DMS153 treated with DMSO at 0.1 percent for 48 hours (cell line): Measurements from ENCODE around the gene ALKBH4.
"Not testable (repeated sequence)": the region's sequence is repeated elsewhere in the genome, so short reads cannot be mapped to it uniquely, and the experiment has no call there.

Experiments used
- DNase-seq: peaks from one replicate; lab custom pipeline; 2025; ENCODE audit not compliant: unreplicated experiment; lab: John Stamatoyannopoulos, UW

Gene ALKBH4

GRCh38 chr7:102429141-102429899 lies 35.3 kb downstream of the ALKBH4 start:
- DNase-seq, result no peak

DNA sequence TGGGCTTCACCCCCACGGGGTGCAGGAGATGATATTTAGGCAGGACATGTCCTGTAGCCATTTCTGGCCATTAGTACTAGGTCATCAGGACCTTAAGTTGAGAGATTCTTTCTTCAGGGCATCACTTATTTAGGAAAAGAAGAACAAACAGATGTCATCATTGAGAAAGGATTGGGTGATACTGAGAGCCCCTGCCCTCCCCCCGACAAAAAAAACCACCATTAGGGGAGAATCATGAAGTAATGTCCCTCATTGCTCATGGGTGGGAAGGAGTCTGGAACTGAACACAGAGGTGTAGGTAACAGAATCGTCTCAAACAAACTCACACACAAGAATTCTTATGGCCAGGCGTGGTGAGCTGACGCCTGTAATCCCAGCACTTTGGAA lies 37.7 kb downstream of the ALKBH4 start:
- DNase-seq, result no peak

DNA sequence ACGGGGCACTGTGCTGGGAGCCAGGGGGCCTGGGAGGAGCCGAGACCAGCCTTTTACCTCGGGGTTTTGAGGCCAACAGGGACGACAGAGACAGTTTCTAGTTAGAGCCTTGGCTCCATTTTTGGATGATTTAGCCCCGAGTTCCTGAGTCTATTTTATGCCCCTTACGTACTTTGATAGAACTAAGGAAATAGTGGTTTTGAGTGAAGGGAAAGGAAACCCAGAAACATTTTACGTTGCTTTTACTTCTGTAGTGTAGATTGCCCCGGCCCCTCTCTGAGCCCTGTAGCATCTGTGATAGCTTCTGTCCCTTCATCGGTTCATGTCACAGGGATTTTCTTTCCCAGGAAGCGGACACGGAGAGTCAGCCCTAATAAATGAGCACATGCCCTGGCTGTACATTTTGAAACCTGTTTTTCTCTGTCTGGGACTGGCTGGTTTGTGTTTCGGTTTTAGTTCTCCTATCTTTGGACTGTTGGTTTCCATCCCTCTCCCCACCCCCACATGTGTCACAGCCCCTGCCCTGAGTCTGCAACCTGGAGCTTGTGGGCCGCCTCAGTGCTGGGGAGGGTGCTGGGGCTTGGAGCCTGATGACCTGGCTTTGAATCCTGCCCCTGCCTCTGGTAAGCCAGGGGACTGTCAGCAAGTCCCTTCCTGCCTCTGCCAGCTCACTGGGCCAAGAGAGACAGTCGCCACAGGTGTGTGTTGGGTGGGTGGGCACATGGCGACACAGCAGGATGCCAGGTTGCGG lies 38.2 kb downstream of the ALKBH4 start:
- DNase-seq, result no peak

DNA sequence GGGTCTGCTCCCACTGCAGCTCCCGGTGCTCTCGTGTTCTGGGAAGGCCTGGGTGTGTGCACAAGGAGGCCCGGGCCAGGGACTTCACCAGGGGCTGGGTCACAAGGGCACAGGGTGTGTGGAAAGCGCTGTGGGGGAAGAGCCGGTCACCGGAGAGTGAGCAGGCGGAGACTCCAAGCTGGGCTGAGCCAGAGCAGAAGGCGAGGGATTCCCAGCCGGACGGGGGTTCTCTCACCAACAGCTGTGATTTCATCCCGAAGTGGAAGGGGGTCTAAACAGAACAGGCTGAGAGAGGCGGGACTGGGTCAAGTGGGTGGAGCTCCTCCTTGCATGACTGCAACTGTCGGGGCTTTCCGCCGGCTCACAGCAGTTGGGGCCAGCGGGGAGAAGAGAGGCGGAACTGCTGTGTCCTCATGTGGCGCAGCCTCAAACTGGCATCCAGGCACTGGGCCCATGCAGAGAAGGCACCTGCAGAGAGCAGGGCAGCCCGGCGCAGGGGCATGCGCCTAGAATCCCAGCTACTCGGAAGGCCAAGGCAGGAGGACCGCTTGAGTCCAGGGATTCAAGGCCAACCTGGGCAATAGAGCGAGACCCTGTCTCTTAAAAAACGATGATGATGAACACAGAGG lies 38.9 kb downstream of the ALKBH4 start:
- DNase-seq, result no peak

DNA sequence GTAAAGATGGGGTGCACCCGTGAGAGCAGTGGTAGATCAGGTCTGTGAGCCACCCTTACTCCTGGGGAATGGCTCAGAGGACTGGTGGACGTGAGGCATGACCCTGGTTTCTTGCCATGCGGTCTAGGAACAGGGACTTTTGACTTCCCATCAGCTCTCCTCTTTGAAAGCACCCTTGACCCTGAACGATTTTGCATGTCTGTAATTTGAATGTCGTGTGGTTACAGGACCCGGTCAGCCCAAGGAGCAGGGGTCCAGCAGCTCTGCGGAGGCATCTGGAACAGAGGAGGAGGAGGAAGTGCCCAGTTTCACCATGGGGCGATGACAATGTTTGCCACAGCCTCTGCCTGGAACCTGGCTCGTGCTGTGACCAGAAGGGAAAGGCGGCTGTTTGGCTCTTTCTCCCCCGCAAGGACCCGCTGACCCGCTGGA lies 39.9 kb downstream of the ALKBH4 start:
- no peak for DNase-seq

- no peak for DNase-seq
Observed at GRCh38 chr7:102424129-102424551, 40.5 kb downstream of the ALKBH4 start.

GRCh38 chr7:102421706-102422240 lies 42.9 kb downstream of the ALKBH4 start:
- no peak for DNase-seq

- DNase-seq, result no peak
Observed at GRCh38 chr7:102418592-102418991, 46.1 kb downstream of the ALKBH4 start.

GRCh38 chr7:102417105-102417504 lies 47.6 kb downstream of the ALKBH4 start:
- DNase-seq, result no peak

GRCh38 chr7:102416406-102416805 lies 48.3 kb downstream of the ALKBH4 start:
- no peak for DNase-seq

GRCh38 chr7:102415685-102416225 lies 48.9 kb downstream of the ALKBH4 start:
- no peak for DNase-seq

GRCh38 chr7:102413611-102414010 lies 51.1 kb downstream of the ALKBH4 start:
- DNase-seq, result no peak

- DNase-seq, result no peak
Observed at GRCh38 chr7:102413091-102413490, 51.6 kb downstream of the ALKBH4 start.

- DNase-seq, result no peak
Observed at GRCh38 chr7:102412548-102412947, 52.1 kb downstream of the ALKBH4 start.

DNA sequence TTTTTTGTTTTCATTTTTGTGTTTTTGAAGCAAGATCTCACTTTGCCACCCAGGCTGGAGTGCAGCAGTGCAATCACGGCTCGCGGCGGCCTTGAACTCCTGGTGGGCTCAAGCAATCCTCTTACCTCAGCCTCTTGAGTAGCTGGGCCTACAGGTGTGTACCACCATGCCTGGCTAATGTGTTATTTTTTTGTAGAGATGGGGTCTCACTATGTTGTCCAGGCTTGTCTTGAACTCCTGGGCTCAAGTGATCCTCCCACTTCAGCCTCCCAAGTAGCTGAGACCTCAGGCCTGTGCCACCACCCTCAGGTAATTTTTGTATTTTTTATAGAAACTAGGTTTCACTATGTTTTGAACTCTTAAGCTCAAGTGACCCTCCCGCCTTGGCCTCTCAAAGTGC lies 53.7 kb downstream of the ALKBH4 start:
- DNase-seq, result no peak

- no peak for DNase-seq
Observed at GRCh38 chr7:102410123-102410522, 54.5 kb downstream of the ALKBH4 start.

GRCh38 chr7:102409340-102409739 lies 55.3 kb downstream of the ALKBH4 start:
- no peak for DNase-seq

DNA sequence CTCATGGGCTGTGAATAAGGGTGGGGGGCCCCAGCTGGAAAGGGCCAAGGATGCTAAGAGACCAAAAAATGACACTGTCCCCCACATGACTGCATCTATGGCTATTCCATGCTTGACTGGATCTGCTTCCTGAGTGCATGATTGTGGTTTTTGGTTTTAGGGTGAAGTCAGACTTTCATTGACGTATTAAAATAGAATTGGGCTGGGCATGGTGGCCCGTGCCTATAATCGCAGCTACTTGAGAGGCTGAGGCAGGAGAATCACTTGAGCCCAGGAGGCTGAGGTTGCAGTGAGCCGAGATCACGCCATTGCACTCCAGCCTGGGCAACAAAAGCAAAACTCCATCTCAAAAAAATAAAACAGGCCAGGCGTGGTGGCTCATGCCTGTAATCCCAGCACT lies 56.1 kb downstream of the ALKBH4 start:
- DNase-seq, result not testable (repeated sequence)

GRCh38 chr7:102407910-102408309 lies 56.8 kb downstream of the ALKBH4 start:
- no peak for DNase-seq
